ENCODE data around the gene THAP9.

The THAP9 gene

GRCh38 chr4:82889287-82889686 lies 11.2 kb upstream of the THAP9 start:
- H3K4me1 Mint-ChIP-seq = peaks cover 64% of the 10 kb centered on the region
- peaks cover 24% of the 10 kb centered on the region for H3K36me3 Mint-ChIP-seq (ENCODE audit: low read depth)
- no peaks in the 10 kb centered on the region for H3K9me3 Mint-ChIP-seq
- ATAC-seq = no peak
- peak overlapping the region; percentile 95 for H3K4me3 Mint-ChIP-seq
- no peaks in the 10 kb centered on the region for H3K27me3 Mint-ChIP-seq
- peak overlapping the region; percentile 92 for H3K27ac Mint-ChIP-seq
- DNase-seq = no peak

DNA sequence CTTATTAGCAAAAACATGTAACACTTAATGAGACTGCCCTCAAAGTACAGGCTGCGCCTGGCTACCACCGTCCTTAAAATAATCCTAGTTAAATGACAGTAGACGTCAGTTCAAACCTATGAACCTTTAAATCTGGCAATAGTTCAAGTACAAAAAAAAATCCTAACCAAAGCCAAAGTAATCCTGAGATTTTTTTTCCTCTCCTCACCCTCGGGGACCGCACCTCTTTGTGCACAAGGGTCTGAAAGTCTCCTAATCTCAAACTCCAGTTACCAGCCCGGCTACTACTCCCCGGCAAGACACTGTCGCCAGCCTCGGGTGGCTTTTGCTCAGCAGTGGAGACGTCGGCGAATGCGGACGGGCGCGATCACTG lies 10.0 kb upstream of the THAP9 start:
- DNase-seq = no peak
- peaks cover 64% of the 10 kb centered on the region for H3K4me1 Mint-ChIP-seq
- ATAC-seq = peak; percentile 68
- H3K4me3 Mint-ChIP-seq = peak overlapping the region; percentile 95
- peak overlapping the region; percentile 92 for H3K27ac Mint-ChIP-seq
- H3K9me3 Mint-ChIP-seq = no peaks in the 10 kb centered on the region
- peaks cover 32% of the 10 kb centered on the region for H3K36me3 Mint-ChIP-seq (ENCODE audit: low read depth)
- H3K27me3 Mint-ChIP-seq = no peaks in the 10 kb centered on the region

GRCh38 chr4:82890901-82891706 lies 9.4 kb upstream of the THAP9 start, which contains the start of gene SEC31A:
Gene SEC31A (minus strand): TSS chr4:82891153. CDS start chr4:82881936, 9,217 bp downstream.
- H3K4me3 Mint-ChIP-seq = peak within 1 kb of the TSS; percentile 95
- no peaks in the 10 kb centered on the region for H3K9me3 Mint-ChIP-seq
- peak; percentile 99 for DNase-seq
- H3K27me3 Mint-ChIP-seq = no peaks in the 10 kb centered on the region
- H3K4me1 Mint-ChIP-seq = peaks cover 64% of the 10 kb centered on the region
- peak within 1 kb of the TSS; percentile 92 for H3K27ac Mint-ChIP-seq
- peaks cover 38% of the 10 kb centered on the region for H3K36me3 Mint-ChIP-seq (ENCODE audit: low read depth)
- ATAC-seq = peak; percentile 95

DNA sequence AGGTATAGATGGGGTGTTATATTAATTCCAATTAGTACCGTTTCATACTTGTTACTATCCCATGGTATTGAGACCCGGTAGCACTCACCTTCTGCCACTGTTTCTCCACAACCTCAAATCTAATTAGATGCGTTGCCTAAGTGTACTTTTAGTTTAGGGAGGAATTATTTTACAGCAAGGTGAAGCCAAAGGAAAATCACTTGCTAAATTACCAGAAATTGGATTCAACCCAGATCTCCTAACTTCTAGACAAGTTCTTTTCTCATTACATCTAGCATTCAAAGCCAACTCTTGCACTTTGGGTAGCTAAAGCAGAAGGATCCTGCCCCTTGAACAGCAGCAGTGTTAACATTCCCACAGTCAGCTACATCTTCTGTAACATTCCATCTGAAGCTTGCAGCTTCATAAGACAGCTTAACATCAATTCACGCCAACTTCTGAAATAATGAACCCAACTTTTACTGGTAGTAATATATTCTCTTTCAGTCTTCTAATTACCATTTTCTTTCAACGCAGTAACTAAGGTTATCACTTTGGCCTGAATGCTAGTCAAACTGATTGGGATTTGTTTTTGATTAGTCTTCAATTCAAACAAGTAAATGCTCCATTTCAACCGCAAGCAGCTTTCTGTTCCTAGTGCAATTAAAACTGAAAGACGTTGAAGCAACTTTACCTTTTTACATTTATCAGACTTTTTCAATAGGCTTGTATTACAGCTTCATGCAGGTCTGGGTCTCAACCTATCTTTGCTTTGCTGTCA lies 8.6 kb upstream of the THAP9 start:
- peaks cover 60% of the 10 kb centered on the region for H3K4me1 Mint-ChIP-seq
- H3K4me3 Mint-ChIP-seq = peak overlapping the region; percentile 95
- ATAC-seq (no peak), DNase-seq (no peak)
- H3K27ac Mint-ChIP-seq = peak overlapping the region; percentile 92
- peaks cover 43% of the 10 kb centered on the region for H3K36me3 Mint-ChIP-seq (ENCODE audit: low read depth)
- H3K9me3 Mint-ChIP-seq = no peaks in the 10 kb centered on the region
- H3K27me3 Mint-ChIP-seq = no peaks in the 10 kb centered on the region

GRCh38 chr4:82892467-82892802 lies 8.1 kb upstream of the THAP9 start:
- ATAC-seq (no peak), DNase-seq (no peak)
- no peaks in the 10 kb centered on the region for H3K27me3 Mint-ChIP-seq
- H3K9me3 Mint-ChIP-seq = no peaks in the 10 kb centered on the region
- H3K36me3 Mint-ChIP-seq (ENCODE audit: low read depth) = peaks cover 44% of the 10 kb centered on the region
- H3K27ac Mint-ChIP-seq = peak overlapping the region; percentile 92
- peaks cover 59% of the 10 kb centered on the region for H3K4me1 Mint-ChIP-seq
- H3K4me3 Mint-ChIP-seq = peak overlapping the region; percentile 95

DNA sequence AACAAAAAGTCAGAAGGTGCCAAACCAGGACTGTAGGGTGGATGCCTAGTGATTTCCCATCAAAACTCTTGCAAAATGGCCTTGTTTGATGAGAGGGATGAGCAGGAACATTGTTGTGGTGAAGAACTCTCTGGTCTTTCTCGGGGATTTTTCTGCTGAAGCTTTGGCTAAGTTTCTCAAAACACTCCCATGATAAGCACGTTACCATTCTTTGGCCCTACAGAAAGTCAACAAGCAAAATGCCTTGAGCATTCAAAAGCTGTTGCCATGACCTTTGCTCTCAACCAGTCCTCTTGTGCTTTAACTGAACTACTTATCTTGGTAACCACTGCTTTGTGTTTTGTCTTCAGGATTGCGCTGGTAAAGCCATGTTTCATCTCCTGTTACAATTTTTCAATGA lies 6.6 kb upstream of the THAP9 start:
- peaks cover 52% of the 10 kb centered on the region for H3K36me3 Mint-ChIP-seq (ENCODE audit: low read depth)
- no peak for ATAC-seq
- H3K4me1 Mint-ChIP-seq = peaks cover 63% of the 10 kb centered on the region

GRCh38 chr4:82896755-82897154 lies 3.8 kb upstream of the THAP9 start:
- Mint-ChIP-seq H3K9me3 (no peaks in the 10 kb centered on the region), H3K27me3 (no peaks in the 10 kb centered on the region), H3K36me3 (ENCODE audit: low read depth) (peaks cover 52% of the 10 kb centered on the region), H3K4me1 (peaks cover 50% of the 10 kb centered on the region), H3K4me3 (peak overlapping the region; percentile 19), H3K27ac (no peak overlapping the region)
- ATAC-seq (no peak), DNase-seq (no peak)

More for the DNA sequence above, 6.6 kb upstream of the THAP9 start:
- no peak for DNase-seq
- H3K9me3 Mint-ChIP-seq = no peaks in the 10 kb centered on the region
- no peak overlapping the region for H3K4me3 Mint-ChIP-seq
- H3K27me3 Mint-ChIP-seq = no peaks in the 10 kb centered on the region
- no peak overlapping the region for H3K27ac Mint-ChIP-seq

DNA sequence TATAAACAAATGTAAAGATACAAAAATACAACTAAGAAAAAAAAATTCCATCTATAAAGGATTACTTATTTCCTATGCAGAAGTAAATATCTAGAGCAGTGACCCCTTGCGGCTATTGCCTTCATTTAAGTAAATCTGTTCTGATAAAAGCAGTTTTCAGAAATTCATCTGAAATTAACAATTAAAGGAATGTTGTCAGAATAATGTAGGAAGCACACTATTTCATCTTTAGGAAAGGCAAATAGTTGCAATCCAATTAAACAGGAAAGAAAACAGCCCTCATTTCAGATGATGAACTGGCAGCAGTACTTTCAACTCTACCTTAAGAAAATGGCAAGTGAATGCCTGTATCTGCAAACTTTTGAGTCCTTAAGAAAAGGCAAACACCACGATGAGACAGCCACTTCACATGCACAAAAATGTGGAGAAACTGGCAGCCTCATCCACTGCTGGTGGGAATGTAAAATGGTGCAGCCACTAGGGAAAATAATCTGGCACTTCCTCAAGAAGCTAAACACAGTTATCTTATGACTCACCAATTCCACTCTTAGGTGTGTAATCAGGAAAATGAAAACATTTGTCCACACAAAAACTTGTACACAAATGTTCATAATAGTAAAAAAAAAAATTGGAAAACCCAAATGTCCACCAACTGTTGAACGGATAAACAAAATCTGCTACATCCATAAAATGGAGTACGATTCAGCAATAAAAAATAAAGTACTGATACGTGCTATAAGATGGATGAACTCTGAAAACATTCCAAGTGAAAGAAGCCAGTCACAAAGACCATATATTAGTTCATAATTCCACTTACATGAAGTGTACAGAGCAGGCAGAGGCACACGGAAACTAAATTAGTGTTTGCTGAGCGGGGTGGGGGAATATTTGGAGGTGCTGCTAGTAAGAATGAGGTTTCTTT lies 2.0 kb upstream of the THAP9 start:
- Mint-ChIP-seq H3K27me3 (no peaks in the 10 kb centered on the region), H3K4me3 (no peak overlapping the region), H3K4me1 (peaks cover 51% of the 10 kb centered on the region), H3K36me3 (ENCODE audit: low read depth) (peaks cover 45% of the 10 kb centered on the region), H3K9me3 (no peaks in the 10 kb centered on the region), H3K27ac (no peak overlapping the region)
- DNase-seq (no peak), ATAC-seq (no peak)

DNA sequence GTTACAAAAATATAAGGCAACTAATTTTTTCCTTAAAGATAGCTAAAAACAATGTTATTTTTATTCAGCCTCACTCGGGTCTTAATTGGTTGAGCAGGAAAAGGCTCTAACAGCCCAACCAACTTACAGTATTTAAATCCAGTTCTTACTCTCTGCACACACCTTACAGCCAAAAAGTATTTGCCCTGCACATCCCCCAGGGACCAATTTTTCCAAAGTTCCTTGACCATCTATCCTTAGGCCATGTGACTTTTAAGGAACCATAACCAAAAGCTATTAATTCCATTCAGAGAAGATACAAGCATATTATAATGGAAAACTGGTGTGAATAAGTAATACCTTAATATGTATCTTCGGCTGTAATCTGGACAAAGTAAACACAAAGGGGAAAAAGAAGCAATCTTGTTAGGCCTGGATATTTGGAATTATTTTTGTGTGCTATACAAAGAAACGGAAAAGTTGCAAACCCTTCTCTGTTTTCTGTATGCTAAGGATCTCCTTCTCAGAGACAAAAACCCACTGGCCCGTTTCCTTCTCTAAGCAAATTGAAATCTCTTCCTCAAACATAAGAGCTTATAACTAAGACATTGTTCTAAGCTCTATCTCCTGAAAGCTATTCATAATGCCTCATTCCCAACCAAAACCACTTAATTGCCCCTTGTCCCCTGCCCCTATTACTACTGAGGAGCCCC lies 1.0 kb upstream of the THAP9 start:
- H3K4me3 Mint-ChIP-seq = no peak overlapping the region
- ATAC-seq (no peak), DNase-seq (no peak)
- no peaks in the 10 kb centered on the region for H3K9me3 Mint-ChIP-seq
- H3K27me3 Mint-ChIP-seq = no peaks in the 10 kb centered on the region
- no peak overlapping the region for H3K27ac Mint-ChIP-seq
- H3K4me1 Mint-ChIP-seq = peaks cover 52% of the 10 kb centered on the region
- H3K36me3 Mint-ChIP-seq (ENCODE audit: low read depth) = peaks cover 37% of the 10 kb centered on the region

DNA sequence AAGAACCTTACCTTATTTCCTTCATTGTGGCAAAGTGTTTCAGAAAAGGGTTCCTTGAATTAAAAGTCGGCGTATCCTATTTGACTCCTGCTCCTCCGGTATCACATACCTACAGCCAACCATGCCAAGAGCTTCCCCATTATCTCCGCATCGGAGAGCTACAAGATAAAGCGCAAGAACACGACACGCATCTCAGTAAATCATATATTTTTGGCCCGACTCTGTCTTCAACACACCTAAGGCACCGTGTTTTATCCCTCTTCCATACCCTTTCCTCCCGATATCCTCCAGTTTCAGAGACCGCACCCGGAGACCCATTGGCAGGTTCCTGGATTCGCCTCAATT lies 497 bp upstream of the THAP9 start:
- ATAC-seq = no peak
- H3K27me3 Mint-ChIP-seq = no peaks in the 10 kb centered on the region
- no peaks in the 10 kb centered on the region for H3K9me3 Mint-ChIP-seq
- H3K36me3 Mint-ChIP-seq (ENCODE audit: low read depth) = peaks cover 33% of the 10 kb centered on the region
- no peak overlapping the region for H3K27ac Mint-ChIP-seq
- H3K4me1 Mint-ChIP-seq = peaks cover 52% of the 10 kb centered on the region
- no peak for DNase-seq
- no peak overlapping the region for H3K4me3 Mint-ChIP-seq

GRCh38 chr4:82901183-82901718 lies 716 bp downstream of the THAP9 start:
- Mint-ChIP-seq H3K27ac (no peak overlapping the region), H3K27me3 (no peaks in the 10 kb centered on the region), H3K4me3 (no peak overlapping the region), H3K36me3 (ENCODE audit: low read depth) (peaks cover 25% of the 10 kb centered on the region), H3K4me1 (peaks cover 59% of the 10 kb centered on the region), H3K9me3 (no peaks in the 10 kb centered on the region)
- ATAC-seq (no peak), DNase-seq (no peak)

- peaks cover 7% of the 10 kb centered on the region for H3K36me3 Mint-ChIP-seq (ENCODE audit: low read depth)
Measured at GRCh38 chr4:82903737-82904136, 3.2 kb downstream of the THAP9 start.

GRCh38 chr4:82905205-82905604 lies 4.7 kb downstream of the THAP9 start:
- DNase-seq (peak; percentile 34), ATAC-seq (peak; percentile 56)
- H3K4me3 Mint-ChIP-seq = peak overlapping the region; percentile 58
- H3K27me3 Mint-ChIP-seq = no peaks in the 10 kb centered on the region
- H3K36me3 Mint-ChIP-seq (ENCODE audit: low read depth) = peaks cover 4% of the 10 kb centered on the region
- no peaks in the 10 kb centered on the region for H3K9me3 Mint-ChIP-seq
- H3K4me1 Mint-ChIP-seq = peaks cover 50% of the 10 kb centered on the region
- peak overlapping the region; percentile 87 for H3K27ac Mint-ChIP-seq

More at GRCh38 chr4:82903737-82904136, 3.2 kb downstream of the THAP9 start:
- Mint-ChIP-seq H3K9me3 (no peaks in the 10 kb centered on the region), H3K27me3 (no peaks in the 10 kb centered on the region), H3K27ac (no peak overlapping the region), H3K4me1 (peaks cover 54% of the 10 kb centered on the region), H3K4me3 (peak overlapping the region; percentile 66)
- DNase-seq (no peak), ATAC-seq (peak; percentile 57)

GRCh38 chr4:82906469-82906868 lies 5.9 kb downstream of the THAP9 start:
- H3K27me3 Mint-ChIP-seq = no peaks in the 10 kb centered on the region
- no peak overlapping the region for H3K4me3 Mint-ChIP-seq
- H3K36me3 Mint-ChIP-seq (ENCODE audit: low read depth) = peaks cover 7% of the 10 kb centered on the region
- H3K27ac Mint-ChIP-seq = peak overlapping the region; percentile 87
- peaks cover 50% of the 10 kb centered on the region for H3K4me1 Mint-ChIP-seq
- no peaks in the 10 kb centered on the region for H3K9me3 Mint-ChIP-seq
- DNase-seq = no peak
- ATAC-seq = no peak

All from activated naive CD8-positive, alpha-beta T cell treated with anti-CD3 and anti-CD28 coated beads, Interleukin-2, amount 50 U/mL, for 24 hours (primary cell).